Bronchial epithelial cell (primary cell): ENCODE measurements around the gene MYD88. TPM values are rescaled to one million over a fixed set of nuclear protein-coding genes. Genes with fewer than 3 reads are reported as not detected.
A peak's percentile ranks its signal among the peaks of the same experiment; 100 is the strongest.

Experiments used
- DNase-seq: peaks from one replicate; pipeline ENCODE4 v3.0.0-alpha.2; 2010; ENCODE audit warnings: low read depth
- FAIRE-seq: peaks from 2 replicates; lab custom pipeline; 2011; peaks lifted over from hg19 to GRCh38; lab: Jason Lieb, UNC
- H3K27me3 ChIP-seq: 2 replicates; pipeline ENCODE4 v1.5.1; 2011; ENCODE audit warnings: low read length; ENCODE audit not compliant: control insufficient read depth, insufficient read depth
- H3K36me3 ChIP-seq: 2 replicates; pipeline ENCODE4 v1.5.1; 2011; ENCODE audit warnings: low read length; ENCODE audit not compliant: control insufficient read depth, insufficient read depth
- H3K4me3 ChIP-seq: 2 replicates; pipeline ENCODE4 v1.5.1; 2011; ENCODE audit warnings: mild to moderate bottlenecking, low read depth, low read length, control low read depth
- total RNA-seq: library from RNA; depleted of rRNA; stranded (reverse); fragments of >200 nt; gene quantifications from 2 replicates; pipeline ENCODE4 v1.2.1, GENCODE V29; 2014
- TF ChIP-seq, protein P1 (sequence below): IDR thresholded peaks from 2 replicates; pipeline ENCODE4 v1.5.1; 2011; ENCODE audit warnings: mild to moderate bottlenecking, moderate library complexity, low read length, control low read depth, inconsistent platforms; ENCODE audit not compliant: insufficient read depth, severe bottlenecking

Gene MYD88
- total RNA-seq, 1 donor from 2014 or later: 14.7 TPM

DNA sequence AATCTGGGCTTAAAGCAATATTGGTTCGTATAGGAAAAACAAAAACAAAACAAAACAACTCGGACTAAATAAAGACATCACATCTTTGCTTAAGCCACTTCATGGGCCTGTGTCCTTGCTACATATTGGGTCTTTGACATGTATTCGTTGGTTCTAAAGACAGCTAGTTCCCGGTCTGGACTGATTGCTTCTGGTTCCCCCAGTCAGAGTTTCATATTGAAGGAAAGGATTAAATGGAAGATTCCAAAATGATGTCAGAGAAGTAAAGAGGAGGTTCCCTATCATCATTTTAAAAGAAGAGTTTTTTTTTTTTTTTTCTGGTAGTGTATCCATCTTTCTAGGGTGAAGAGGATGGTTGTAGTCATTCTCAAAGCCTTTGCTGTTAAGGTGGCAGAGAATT is 29.1 kb downstream of the MYD88 start:
- Histone ChIP-seq H3K27me3 (no peaks in the 10 kb centered on the region), H3K36me3 (no peaks in the 10 kb centered on the region), H3K4me3 (no peak overlapping the region)
- TF ChIP-seq, protein P1, sequence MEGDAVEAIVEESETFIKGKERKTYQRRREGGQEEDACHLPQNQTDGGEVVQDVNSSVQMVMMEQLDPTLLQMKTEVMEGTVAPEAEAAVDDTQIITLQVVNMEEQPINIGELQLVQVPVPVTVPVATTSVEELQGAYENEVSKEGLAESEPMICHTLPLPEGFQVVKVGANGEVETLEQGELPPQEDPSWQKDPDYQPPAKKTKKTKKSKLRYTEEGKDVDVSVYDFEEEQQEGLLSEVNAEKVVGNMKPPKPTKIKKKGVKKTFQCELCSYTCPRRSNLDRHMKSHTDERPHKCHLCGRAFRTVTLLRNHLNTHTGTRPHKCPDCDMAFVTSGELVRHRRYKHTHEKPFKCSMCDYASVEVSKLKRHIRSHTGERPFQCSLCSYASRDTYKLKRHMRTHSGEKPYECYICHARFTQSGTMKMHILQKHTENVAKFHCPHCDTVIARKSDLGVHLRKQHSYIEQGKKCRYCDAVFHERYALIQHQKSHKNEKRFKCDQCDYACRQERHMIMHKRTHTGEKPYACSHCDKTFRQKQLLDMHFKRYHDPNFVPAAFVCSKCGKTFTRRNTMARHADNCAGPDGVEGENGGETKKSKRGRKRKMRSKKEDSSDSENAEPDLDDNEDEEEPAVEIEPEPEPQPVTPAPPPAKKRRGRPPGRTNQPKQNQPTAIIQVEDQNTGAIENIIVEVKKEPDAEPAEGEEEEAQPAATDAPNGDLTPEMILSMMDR: no peak
- no peak for FAIRE-seq
- DNase-seq: no peak

DNA sequence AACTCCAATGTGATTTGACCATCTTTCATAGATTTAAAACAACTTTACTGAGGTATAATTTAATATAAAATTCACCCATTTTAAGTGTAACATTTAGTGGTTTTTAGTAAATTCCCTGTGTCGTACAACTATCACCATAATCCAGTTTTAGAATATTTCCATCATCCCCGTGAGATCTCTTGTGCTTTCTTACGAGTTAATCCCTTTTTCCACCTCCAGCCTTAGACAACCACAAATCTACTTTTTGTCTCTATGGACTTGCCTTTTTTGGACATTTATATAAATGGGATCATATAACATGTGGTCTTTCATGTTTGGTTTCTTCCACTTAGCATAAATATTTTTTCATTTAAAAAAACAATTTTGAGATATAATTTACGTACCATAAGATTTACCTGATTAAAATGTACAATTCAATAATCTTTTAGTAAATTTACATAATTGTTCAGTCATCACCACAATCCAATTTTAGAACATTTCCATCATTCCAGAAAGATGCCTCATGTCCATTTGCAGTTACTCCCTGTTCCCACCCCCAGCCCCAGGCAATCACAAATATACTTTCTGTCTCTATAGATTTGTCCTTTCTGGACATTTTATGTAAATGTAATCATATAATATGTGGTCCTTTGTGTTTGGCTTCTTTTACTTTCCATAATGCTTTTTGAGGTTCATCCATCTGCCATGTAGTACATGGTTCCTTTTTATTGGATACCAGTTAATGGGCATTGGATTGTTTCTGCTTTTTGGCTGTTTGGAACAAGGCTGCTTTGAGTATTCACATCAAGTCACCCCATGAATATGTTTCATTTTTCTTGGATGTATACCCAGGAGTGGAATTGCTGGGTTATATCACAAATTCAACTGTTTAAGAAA is 29.9 kb downstream of the MYD88 start:
- DNase-seq: peak; percentile 82
- FAIRE-seq: no peak
- no peaks in the 10 kb centered on the region for H3K27me3 ChIP-seq
- no peaks in the 10 kb centered on the region for H3K36me3 ChIP-seq
- TF ChIP-seq, protein P1: no peak
- H3K4me3 ChIP-seq: no peak overlapping the region

DNA sequence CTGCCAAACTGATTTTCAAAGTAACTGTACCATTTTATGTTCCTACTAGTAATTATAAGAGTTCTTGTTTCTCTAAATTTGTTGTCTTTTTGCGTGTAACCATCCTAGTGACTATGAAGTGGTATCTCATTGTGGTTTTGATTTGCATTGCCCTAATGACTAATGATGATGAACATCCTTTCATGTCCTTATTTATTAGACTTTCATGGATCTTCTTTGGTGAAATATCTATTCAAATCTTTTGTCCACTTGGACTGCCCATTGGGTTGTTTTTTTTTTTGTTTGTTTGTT is 30.5 kb downstream of the MYD88 start:
- TF ChIP-seq, protein P1: no peak
- peak; percentile 76 for DNase-seq
- Histone ChIP-seq H3K27me3 (no peaks in the 10 kb centered on the region), H3K4me3 (no peak overlapping the region), H3K36me3 (no peaks in the 10 kb centered on the region)
- FAIRE-seq: no peak

DNA sequence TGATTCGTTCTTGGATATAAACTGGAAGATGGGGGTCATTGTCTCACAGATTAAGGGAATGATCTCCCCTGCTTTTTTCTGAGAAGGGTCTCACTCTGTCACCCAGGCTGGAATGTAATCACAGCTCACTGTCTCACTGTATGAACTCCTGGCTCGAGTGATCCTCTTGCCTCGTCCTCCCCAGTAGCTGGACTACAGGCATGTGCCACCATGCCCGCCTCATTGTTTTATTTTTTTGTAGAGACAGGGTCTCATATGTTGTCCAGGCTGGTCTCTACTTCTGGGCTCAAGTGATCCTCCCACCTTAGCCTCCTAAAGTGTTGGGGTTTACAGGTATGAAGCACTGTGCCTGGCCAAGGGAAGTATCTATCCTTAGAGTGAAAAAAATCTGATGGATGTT is 32.3 kb downstream of the MYD88 start:
- FAIRE-seq: no peak
- H3K36me3 ChIP-seq: no peaks in the 10 kb centered on the region
- TF ChIP-seq, protein P1: no peak
- DNase-seq: no peak
- no peaks in the 10 kb centered on the region for H3K27me3 ChIP-seq
- H3K4me3 ChIP-seq: no peak overlapping the region

DNA sequence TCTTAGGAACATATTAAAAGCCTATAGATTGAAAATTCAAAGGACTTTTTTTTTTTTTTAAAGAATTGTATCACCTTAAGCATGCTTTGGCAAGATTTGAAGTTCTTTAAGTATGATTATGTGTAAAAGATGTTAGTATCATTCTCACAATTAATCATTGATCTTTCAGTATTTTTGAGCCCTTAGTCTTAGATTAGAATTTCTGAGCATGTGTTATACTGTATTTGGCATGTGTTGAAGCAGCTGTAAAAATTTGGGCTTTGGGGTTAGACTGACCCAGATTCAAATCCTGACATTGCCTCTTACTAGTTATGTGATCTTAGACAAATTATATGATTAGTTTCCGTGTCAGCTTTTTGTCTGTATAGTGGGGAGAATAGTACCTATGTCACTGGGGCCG is 33.2 kb downstream of the MYD88 start:
- Histone ChIP-seq H3K4me3 (no peak overlapping the region), H3K27me3 (no peaks in the 10 kb centered on the region), H3K36me3 (no peaks in the 10 kb centered on the region)
- no peak for FAIRE-seq
- TF ChIP-seq, protein P1: no peak
- DNase-seq: no peak

DNA sequence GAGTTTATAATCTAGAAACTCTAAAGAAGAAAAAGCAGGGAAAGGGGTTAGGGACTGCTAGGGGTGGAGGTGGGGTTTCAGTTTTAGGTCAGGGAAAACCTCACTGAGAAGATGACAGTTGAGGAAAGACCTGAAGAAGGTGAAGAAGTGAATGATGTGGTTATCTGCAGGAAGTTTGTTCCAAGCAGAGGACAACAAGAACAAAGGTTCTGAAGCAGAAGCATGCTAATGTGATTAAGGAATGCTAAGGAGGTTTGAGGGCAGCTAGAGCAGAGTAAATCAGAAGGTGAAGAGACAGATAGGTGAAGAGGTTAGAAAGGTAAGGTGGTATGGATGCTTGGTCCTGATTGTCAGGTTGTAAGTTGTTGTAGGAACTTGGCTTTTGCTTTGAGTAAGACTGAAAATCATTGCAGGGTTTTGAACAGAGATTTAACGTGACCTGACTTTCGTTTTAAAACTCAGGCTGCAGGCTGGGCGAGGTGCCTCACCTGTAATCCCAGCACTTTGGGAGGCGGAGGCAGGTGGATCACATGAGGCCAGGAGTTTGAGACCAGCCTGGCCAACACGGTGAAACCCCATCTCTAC is 35.5 kb downstream of the MYD88 start:
- Histone ChIP-seq H3K4me3 (no peak overlapping the region), H3K36me3 (no peaks in the 10 kb centered on the region), H3K27me3 (no peaks in the 10 kb centered on the region)
- FAIRE-seq: no peak
- no peak for DNase-seq
- TF ChIP-seq, protein P1: no peak
